ENCODE data around the gene CCDC157.
"Not testable (repeated sequence)": the region's sequence is repeated elsewhere in the genome, so short reads cannot be mapped to it uniquely, and the experiment has no call there.

CCDC157 gene

GRCh38 chr22:30392661-30393321 is 36.0 kb downstream of the CCDC157 start:
- DNase-seq (ENCODE audit: low spot score): peak; percentile 39

GRCh38 chr22:30393322-30393680 is 36.5 kb downstream of the CCDC157 start:
- DNase-seq (ENCODE audit: low spot score): no peak

DNA sequence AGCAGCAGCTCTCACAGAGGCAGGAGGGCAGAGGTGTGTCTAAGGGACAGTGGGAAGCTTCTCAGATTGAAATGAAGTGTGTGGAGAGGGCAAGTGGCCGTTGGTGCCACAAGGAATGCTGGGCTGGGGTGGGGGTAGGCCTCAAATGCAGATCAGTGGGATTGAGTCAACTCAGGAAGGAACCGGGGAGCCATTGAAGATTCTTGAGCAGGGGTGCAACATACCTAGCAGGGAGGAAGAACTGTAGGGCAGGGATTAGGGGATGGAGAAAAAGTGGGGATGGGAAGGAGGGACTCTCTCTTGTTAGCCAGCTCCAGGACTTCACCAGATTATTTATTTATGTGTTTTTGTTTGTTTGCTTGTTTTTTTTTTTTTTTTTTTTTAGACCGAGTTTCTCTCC is 37.1 kb downstream of the CCDC157 start:
- DNase-seq (ENCODE audit: low spot score): no peak

DNA sequence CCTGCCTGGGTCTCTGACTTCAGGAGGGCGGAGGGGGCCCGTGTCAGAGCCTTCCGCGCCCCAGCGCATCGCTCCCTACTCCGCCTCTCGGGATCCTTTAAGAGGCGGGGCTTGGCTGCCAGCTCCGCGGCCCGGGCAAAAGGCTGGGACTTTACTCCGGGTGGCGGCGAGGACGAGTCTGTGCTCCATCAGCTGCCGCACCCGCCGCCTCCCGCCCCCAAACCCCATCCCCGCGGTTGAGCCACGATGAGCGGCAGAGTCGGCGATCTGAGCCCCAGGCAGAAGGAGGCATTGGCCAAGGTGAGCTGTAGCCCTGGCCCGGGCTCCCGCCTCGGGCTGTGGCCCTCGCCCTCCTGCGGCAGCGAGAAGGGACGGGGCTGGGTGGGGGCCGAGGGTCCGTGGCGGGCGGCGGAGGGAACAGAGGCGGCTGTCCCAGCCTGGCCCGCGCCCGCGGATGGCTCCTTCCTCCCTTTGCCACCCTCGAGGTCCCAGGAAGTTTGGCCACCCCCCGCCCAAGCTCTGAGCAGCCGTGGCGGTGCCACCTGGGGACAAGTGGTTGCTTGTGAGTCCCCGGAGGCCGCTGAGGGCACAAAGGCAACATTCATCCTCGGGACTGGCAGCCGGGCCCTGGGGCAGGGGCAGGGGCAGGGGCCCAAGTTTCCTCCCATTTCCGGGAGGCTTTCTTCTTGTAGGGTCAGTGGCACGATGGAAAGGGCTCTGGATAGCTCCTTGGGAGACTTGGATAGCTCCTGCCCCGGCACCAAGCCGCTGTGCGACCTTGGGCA is 40.3 kb downstream of the CCDC157 start, which contains the start of gene SEC14L2:
SEC14L2 (plus strand) TSS at position 148 of the 785 bp plus-strand sequence; CDS start at position 247, 99 bp downstream.
- DNase-seq (ENCODE audit: low spot score): peak; percentile 74

- DNase-seq (ENCODE audit: low spot score): no peak
Measured at GRCh38 chr22:30397656-30398635, 41.1 kb downstream of the CCDC157 start.

- no peak for DNase-seq (ENCODE audit: low spot score)
Measured at GRCh38 chr22:30398685-30399680, 42.2 kb downstream of the CCDC157 start.

DNA sequence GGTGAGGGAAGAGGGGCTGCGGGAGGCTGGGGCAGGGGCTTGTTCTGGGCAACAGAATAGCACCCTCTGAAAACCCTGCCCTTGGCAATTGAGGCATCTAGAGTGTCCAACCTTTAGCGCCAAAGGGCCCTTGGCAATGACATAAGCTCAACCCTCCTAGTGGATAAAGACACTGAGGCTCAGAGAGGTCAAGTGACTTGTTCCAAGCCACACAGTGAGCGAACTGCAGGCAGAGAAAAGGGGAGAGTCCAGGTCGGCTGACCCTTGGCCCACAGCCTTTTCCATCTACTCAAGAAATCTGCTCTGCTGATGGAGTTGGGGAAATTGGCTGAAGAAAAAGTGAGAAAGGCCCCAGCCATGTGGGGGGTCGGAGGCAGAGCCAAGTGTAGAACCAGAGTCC is 42.9 kb downstream of the CCDC157 start:
- no peak for DNase-seq (ENCODE audit: low spot score)

DNA sequence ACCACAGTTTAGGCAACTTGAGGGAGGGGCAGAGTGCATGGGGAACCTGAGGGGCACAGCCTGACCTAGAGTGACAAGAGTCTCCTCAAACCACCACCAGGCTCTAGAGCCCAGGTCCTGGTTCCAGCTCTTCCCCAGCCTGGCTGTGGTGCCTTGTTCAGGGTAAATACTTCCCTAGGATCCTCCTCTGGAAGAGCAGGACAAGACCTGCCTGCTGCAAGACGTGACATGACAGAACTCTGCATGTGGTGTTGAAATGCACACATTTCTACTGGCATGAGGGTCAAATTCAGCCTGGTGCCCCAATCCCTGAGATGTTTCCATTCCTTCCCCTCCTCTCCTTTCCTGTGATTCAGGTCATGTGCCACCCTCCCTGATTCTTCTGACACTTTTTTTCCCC is 43.4 kb downstream of the CCDC157 start:
- no peak for DNase-seq (ENCODE audit: low spot score)

DNA sequence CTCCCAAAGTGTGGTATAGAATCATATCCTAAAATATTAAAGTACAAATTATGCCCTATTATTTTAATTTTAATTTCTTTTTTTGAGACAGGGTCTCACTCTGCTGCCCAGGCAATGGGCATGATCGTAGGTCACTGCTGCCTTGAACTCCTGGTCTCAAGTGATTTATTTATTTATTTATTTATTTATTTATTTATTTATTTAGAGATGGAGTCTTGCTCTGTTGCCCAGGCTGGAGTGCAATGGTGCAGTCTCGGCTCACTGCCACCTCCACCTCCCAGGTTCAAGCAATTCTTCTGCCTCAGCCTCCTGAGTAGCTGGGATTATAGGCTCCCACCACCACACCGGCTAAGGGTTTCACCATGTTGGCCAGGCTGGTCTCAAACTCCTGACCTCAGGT is 44.2 kb downstream of the CCDC157 start:
- DNase-seq (ENCODE audit: low spot score): not testable (repeated sequence)

GRCh38 chr22:30402028-30402765 is 45.4 kb downstream of the CCDC157 start:
- DNase-seq (ENCODE audit: low spot score): no peak

GRCh38 chr22:30402766-30403104 is 45.9 kb downstream of the CCDC157 start:
- not testable (repeated sequence) for DNase-seq (ENCODE audit: low spot score)

GRCh38 chr22:30404307-30404706 is 47.5 kb downstream of the CCDC157 start:
- DNase-seq (ENCODE audit: low spot score): no peak

DNA sequence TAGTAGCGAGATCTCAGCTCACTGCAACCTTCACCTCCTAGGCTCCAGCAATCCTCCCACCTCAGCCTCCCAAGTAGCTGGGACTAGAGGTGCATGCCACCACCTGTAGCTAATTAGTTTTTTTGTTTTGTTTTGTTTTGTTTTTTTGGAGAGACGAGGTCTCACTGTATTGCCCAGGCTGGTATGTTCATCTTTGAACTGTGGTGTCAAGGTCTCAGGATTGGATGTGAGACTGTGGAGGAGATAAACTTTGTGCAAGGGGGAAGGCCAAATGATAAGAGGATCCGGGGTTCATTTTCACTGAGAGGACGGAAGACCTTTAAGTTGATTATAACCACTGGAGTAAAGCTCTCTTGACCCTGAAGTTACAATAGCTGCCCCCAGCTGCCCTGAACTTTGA is 48.9 kb downstream of the CCDC157 start:
- no peak for DNase-seq (ENCODE audit: low spot score)

GRCh38 chr22:30406400-30406799 is 49.6 kb downstream of the CCDC157 start:
- no peak for DNase-seq (ENCODE audit: low spot score)

- peak; percentile 88 for DNase-seq (ENCODE audit: low spot score)
Measured at GRCh38 chr22:30408388-30409102, 51.7 kb downstream of the CCDC157 start.

- no peak for DNase-seq (ENCODE audit: low spot score)
Measured at GRCh38 chr22:30411780-30412179, 55.0 kb downstream of the CCDC157 start.

- DNase-seq (ENCODE audit: low spot score): no peak
Measured at GRCh38 chr22:30413001-30413400, 56.2 kb downstream of the CCDC157 start.

GRCh38 chr22:30413745-30414524 is 57.1 kb downstream of the CCDC157 start:
- DNase-seq (ENCODE audit: low spot score): no peak

DNA sequence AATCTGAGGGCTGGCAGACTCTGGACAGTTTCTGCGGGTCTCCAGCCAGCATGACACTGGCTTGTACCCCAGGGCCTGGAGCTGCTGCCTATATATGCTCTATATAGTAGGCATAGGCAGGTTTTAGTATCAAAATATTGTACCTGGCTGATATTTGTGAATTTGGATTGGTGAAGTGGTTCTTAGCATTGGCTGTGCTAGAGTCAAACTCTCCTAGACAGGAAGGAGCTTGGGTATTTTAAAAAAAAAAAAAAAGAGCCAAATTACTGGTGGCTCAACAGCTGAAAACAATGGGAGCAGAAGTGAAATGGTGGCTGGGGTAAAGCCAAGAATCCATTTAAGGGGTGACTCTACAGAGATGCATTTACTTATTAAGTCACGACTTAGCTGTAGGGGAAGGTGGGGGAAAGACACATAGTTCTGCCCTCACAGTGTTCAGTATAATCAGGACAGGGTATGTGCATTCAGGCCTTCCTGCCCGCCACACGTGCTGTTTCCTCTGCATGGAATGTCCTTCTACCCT is 57.8 kb downstream of the CCDC157 start:
- no peak for DNase-seq (ENCODE audit: low spot score)

All from kidney tubule cell (primary cell).